ENCODE measurements around the gene PIPOX.

GRCh38 chr17:29007860-29008455 lies 35.0 kb upstream of the PIPOX start:
- TF ChIP-seq, protein P1, sequence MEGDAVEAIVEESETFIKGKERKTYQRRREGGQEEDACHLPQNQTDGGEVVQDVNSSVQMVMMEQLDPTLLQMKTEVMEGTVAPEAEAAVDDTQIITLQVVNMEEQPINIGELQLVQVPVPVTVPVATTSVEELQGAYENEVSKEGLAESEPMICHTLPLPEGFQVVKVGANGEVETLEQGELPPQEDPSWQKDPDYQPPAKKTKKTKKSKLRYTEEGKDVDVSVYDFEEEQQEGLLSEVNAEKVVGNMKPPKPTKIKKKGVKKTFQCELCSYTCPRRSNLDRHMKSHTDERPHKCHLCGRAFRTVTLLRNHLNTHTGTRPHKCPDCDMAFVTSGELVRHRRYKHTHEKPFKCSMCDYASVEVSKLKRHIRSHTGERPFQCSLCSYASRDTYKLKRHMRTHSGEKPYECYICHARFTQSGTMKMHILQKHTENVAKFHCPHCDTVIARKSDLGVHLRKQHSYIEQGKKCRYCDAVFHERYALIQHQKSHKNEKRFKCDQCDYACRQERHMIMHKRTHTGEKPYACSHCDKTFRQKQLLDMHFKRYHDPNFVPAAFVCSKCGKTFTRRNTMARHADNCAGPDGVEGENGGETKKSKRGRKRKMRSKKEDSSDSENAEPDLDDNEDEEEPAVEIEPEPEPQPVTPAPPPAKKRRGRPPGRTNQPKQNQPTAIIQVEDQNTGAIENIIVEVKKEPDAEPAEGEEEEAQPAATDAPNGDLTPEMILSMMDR (IDR thresholded peaks at IDR 0.05): no peak
- no peak for TF ChIP-seq POLR2A (IDR thresholded peaks at IDR 0.05)
